DMS79 (cell line): ENCODE measurements around the gene CLEC17A.

Experiments used
- DNase-seq: peaks from one replicate; lab custom pipeline; 2025; lab: John Stamatoyannopoulos, UW

CLEC17A gene

GRCh38 chr19:14654786-14655560 lies 72.1 kb downstream of the CLEC17A start:
- no peak for DNase-seq

- DNase-seq, result no peak
Measured at GRCh38 chr19:14655726-14656125, 72.8 kb downstream of the CLEC17A start.

GRCh38 chr19:14659874-14660489 lies 77.1 kb downstream of the CLEC17A start:
- DNase-seq, result no peak

GRCh38 chr19:14661372-14661924 lies 78.6 kb downstream of the CLEC17A start:
- DNase-seq, result no peak
